HFFc6 (cell line): ENCODE data around the gene DDX10. TPM values are rescaled to one million over a fixed set of nuclear protein-coding genes. Genes with fewer than 3 reads are reported as not detected.

ENCODE experiments used
- DNase-seq: peaks from one replicate; pipeline ENCODE4 v3.0.0-alpha.2; 2018
- H3K27ac Mint-ChIP-seq: 2 replicates; pipeline ENCODE4 v1.8.0; 2020; ENCODE audit warnings: mild to moderate bottlenecking, mixed read lengths
- H3K27me3 Mint-ChIP-seq: 2 replicates; pipeline ENCODE4 v1.8.0; 2021; ENCODE audit warnings: mild to moderate bottlenecking, moderate library complexity, mixed read lengths; ENCODE audit not compliant: insufficient read depth
- H3K36me3 Mint-ChIP-seq: 2 replicates; pipeline ENCODE4 v1.8.0; 2021; ENCODE audit warnings: low read depth, mixed read lengths
- H3K4me1 Mint-ChIP-seq: 2 replicates; pipeline ENCODE4 v1.8.0; 2020; ENCODE audit warnings: low read depth, mixed read lengths
- H3K4me3 Mint-ChIP-seq: 2 replicates; pipeline ENCODE4 v1.8.0; 2020; ENCODE audit warnings: mild to moderate bottlenecking, moderate library complexity, mixed read lengths
- H3K9me3 Mint-ChIP-seq: 2 replicates; pipeline ENCODE4 v1.8.0; 2020; ENCODE audit warnings: mild to moderate bottlenecking, mixed read lengths
- total RNA-seq, 6 experiments: library from RNA; stranded (reverse); fragmentation: NEBNext Ultra II Directional; extraction: Animal tissue kit (Norgen Biotek cat#: 25700); gene quantifications; 2 replicates in 1 of 6; 3 replicates in 5 of 6; pipeline ENCODE4 v1.2.3, GENCODE V29; 2021
- TF ChIP-seq, protein P1 (sequence below): fragments of 200-600 bp; sonication (generic); IDR thresholded peaks from 2 replicates; pipeline ENCODE4 v1.5.0; 2021; ENCODE audit warnings: antibody characterized with exemption, mild to moderate bottlenecking

DDX10 gene
- total RNA-seq, 6 experiments from 2014 or later = 24.5 to 45.5 (median 33.5) TPM

DNA sequence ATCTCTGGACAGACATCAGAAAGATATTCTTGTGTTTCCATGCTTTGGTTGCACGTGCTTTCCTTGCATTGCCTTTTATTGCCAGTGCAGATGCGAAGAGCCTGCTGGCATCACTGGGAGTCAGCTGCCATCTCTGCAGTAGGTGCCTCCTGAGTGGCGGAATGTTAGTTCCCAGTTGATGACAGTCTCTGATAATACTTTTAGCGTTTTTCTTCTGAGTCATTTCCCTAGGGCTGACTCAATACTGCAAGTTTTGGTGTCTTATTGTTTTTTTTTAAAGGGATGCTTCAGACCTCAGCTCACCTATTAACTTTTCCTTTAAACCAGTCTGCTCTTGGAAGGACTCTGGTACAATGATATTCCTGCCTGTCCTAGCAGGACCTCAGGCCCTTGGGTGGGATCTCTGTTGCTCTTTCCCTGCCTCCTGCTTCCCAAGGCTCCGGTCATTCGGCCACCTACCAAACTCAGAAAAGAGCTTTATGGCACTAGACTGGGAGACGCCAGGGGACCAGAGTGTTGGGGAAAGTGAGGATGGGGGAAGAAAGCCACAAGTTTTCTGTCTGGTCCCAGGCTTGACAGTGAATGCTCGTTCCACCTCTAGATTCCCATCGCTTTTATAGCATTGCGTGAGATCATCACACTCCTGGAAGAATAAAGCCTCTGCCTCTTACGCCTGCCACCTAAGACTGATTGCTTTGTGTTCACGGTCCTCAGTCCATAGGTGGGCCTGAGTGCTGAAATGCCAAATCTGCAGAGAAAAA lies 308.7 kb downstream of the DDX10 start:
- H3K9me3 Mint-ChIP-seq = 0 out of 2 replicates have a peak, but pooled peaks cover 3% of the 10 kb centered on the region
- peaks cover 35% of the 10 kb centered on the region for H3K4me1 Mint-ChIP-seq
- peak; percentile 90 for DNase-seq
- TF ChIP-seq, protein P1, sequence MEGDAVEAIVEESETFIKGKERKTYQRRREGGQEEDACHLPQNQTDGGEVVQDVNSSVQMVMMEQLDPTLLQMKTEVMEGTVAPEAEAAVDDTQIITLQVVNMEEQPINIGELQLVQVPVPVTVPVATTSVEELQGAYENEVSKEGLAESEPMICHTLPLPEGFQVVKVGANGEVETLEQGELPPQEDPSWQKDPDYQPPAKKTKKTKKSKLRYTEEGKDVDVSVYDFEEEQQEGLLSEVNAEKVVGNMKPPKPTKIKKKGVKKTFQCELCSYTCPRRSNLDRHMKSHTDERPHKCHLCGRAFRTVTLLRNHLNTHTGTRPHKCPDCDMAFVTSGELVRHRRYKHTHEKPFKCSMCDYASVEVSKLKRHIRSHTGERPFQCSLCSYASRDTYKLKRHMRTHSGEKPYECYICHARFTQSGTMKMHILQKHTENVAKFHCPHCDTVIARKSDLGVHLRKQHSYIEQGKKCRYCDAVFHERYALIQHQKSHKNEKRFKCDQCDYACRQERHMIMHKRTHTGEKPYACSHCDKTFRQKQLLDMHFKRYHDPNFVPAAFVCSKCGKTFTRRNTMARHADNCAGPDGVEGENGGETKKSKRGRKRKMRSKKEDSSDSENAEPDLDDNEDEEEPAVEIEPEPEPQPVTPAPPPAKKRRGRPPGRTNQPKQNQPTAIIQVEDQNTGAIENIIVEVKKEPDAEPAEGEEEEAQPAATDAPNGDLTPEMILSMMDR = no peak
- H3K4me3 Mint-ChIP-seq = peak overlapping the region; percentile 64
- peaks cover 5% of the 10 kb centered on the region; the same call in 1 of the 2 replicates for H3K36me3 Mint-ChIP-seq
- H3K27me3 Mint-ChIP-seq = peaks cover 3% of the 10 kb centered on the region
- peak overlapping the region; percentile 92 for H3K27ac Mint-ChIP-seq

DNA sequence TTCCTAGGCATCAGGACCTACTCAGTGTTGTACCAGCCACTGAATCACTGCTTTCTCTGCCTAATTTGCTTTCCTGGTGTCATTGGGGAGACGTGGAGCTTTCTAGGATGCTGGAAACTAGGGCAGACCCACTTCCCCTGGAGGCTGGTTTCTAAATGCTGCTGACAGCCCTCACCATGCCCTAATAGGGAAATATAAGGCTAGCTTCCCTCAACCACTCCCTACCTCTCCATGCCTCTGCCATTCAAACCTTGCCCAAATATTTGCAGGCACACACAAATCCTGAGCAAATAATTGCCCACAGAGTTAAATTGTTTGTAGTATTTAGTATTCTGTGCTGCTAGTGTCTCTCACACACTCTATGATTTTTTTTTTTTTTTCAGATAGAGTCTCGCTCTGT lies 310.2 kb downstream of the DDX10 start:
- Mint-ChIP-seq H3K4me1 (peaks cover 35% of the 10 kb centered on the region), H3K27me3 (peaks cover 1% of the 10 kb centered on the region; the same call in 1 of the 2 replicates), H3K9me3 (0 out of 2 replicates have a peak, but pooled peaks cover 2% of the 10 kb centered on the region), H3K36me3 (peaks cover 5% of the 10 kb centered on the region; the same call in 1 of the 2 replicates), H3K4me3 (no peak overlapping the region), H3K27ac (peak overlapping the region; percentile 61)
- DNase-seq = no peak
- TF ChIP-seq, protein P1 = no peak

DNA sequence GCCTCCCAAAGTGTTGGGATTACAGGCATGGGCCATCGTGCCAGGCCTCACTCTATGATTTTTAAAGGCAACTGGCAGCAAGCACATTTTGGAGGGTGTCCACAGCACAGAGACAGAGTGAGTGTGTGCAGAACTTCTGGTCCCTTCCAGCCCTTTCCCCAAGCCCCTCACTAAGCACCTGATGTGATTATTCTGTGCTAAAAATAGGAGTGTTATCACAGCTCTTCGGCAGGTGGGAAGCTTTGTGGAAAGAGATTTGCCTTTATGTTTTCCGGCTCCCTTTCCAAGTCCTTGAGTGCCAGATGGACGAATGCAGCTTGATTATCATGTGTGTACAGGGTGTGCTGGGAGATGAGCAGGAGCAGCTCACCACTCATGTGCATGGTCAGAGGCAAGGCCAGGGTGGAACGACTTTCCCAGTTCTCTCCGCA lies 310.8 kb downstream of the DDX10 start:
- Mint-ChIP-seq H3K27ac (no peak overlapping the region), H3K4me1 (peaks cover 35% of the 10 kb centered on the region), H3K36me3 (peaks cover 5% of the 10 kb centered on the region; the same call in 1 of the 2 replicates), H3K27me3 (peaks cover 1% of the 10 kb centered on the region; the same call in 1 of the 2 replicates), H3K9me3 (no peaks in the 10 kb centered on the region), H3K4me3 (no peak overlapping the region)
- TF ChIP-seq, protein P1 = no peak
- DNase-seq = no peak

DNA sequence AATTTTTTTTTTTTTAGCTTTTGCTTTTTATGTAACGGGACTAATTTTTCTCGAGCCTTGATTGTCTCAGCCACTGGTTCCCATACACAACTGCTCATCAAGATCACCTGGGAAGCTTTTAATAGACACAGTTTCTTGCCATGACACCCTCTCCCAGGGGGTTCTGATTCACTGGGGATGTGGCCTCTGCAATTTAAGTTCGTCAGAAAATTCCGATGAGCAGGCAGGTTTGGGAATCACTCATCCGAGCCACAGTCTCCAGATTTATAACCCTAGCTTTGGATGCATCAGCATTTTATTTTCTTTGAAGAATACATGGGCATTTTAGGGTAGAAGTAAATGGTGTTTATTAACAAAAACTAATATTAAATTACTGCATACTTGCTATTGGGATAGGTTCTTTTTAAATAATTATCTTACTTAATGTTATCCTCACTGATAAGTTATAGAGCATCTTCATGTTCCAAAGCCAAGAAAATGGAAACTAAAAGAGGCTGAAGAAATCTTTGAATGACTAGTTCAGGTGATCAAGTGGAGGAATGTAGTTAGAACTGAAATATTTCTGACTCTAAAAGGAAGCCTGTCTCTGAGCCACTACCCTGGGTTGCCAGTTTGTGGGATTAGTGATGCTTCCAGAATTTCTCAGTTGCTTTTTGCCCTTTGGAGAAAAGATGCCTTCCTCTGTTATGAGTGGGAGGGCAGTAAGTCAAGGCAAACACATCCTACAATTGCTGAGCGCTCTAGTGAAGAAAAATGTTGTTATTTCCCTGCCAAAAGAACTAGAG lies 319.0 kb downstream of the DDX10 start:
- Mint-ChIP-seq H3K4me1 (peaks cover 46% of the 10 kb centered on the region), H3K36me3 (no peaks in the 10 kb centered on the region), H3K27ac (peak overlapping the region; percentile 67), H3K27me3 (no peaks in the 10 kb centered on the region; the same call in none of the 2 replicates), H3K4me3 (peak overlapping the region; percentile 39; the same call in 1 of the 2 replicates), H3K9me3 (no peaks in the 10 kb centered on the region)
- TF ChIP-seq, protein P1 = no peak
- DNase-seq = no peak

DNA sequence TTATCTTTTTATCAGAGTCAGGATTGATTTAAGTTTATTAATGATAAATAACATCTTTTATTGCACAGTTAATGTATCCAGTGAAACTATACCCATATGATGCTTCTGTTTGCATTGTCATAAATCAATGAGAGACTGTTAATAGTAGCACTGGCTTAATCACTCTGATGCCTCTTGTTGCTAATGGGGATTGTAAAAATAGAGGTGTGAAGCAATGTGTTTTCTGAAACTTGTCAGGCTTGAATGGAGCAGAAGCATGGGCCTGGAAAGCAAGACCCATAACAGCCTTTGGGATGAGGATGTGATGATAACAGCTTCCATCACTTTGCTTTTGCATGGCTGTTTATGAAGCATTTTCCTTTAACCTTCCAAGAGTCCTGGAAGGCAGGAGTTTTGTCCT lies 319.7 kb downstream of the DDX10 start:
- H3K9me3 Mint-ChIP-seq = no peaks in the 10 kb centered on the region

More for the DNA sequence above, 319.7 kb downstream of the DDX10 start:
- Mint-ChIP-seq H3K36me3 (no peaks in the 10 kb centered on the region), H3K27me3 (no peaks in the 10 kb centered on the region; the same call in 1 of the 2 replicates), H3K4me3 (no peak overlapping the region), H3K27ac (no peak overlapping the region), H3K4me1 (peaks cover 46% of the 10 kb centered on the region)
- DNase-seq = no peak
- TF ChIP-seq, protein P1 = no peak
